ENCODE results near the gene ARMC7.

GRCh38 chr17:75126954-75127353 is 17.2 kb downstream of the ARMC7 start:
- TF ChIP-seq CTCF (IDR thresholded peaks at IDR 0.05) (no peak), EZH2 (IDR thresholded peaks at IDR 0.05) (no peak)

Data from neural progenitor cell (in vitro differentiated cells).